ENCODE measurements around the gene NOS1AP.

DNA sequence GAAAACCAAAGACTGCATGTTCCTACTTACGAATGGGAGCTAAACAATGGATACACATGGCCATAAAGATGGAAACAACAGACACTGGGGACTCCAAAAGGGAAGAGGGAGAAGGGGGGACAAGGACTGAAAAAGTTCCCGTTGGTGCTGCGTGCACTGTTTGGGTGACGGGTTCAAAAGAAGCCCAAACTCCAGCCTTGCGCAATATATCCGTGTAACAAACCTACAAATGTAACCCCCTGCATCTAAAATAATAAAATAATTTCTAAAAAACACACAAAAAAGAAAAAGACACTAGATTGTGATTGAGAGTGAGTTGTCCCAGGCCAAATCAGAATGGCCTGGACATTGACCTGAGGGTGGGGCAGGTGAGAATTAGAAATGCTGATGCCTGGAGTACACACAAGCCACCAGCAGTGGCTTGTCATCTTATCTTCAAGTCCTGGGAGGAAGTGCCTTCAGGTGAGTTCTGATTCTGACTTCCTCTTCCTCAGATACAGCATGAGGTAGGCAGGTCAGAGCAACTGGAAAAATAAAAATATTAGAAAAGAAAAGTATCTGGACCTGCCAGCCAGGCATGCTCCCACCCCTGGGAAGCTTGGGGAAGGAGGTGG, 252.4 kb downstream of the NOS1AP start:
- TF ChIP-seq POLR2AphosphoS5 (IDR thresholded peaks at IDR 0.05; ENCODE audit: control insufficient read depth, insufficient read depth, low read depth, low read length), result no peak
- no peak for TF ChIP-seq ZNF668 (CRISPR knock-in tag; IDR thresholded peaks at IDR 0.05)
- TF ChIP-seq ZBTB7A (IDR thresholded peaks at IDR 0.05; ENCODE audit: borderline replicate concordance, control insufficient read depth, low read depth, low read length), result no peak
